ENCODE measurements around the gene AZIN2. TPM values are rescaled to one million over a fixed set of nuclear protein-coding genes. Genes with fewer than 3 reads are reported as not detected.

AZIN2 gene
- polyA plus RNA-seq, 2 of the 4 experiments (the other 2 are of a cell fraction), result 1.6 to 1.9 TPM

- DNase-seq (ENCODE audit: low read depth in 1 of 2, low spot score in 1 of 2) (no peak), ATAC-seq (no peak), FAIRE-seq (no peak)
- ChIA-PET CTCF (no interaction called here), POLR2A (no interaction called here)
- Histone ChIP-seq H3K4me1 (no peaks in the 10 kb centered on the region), H3K4me3 (no peak overlapping the region), H3K4me2 (no peak overlapping the region), H3K9me3 (no peaks in the 10 kb centered on the region), H3K27ac (no peak overlapping the region)
- TF ChIP-seq KDM1A (IDR thresholded peaks at IDR 0.05; ENCODE audit: low read depth) (no peak), CEBPB (IDR thresholded peaks at IDR 0.05) (no peak), E2F6 (IDR thresholded peaks at IDR 0.05; ENCODE audit: borderline replicate concordance, low read depth) (no peak), HDAC2 (IDR thresholded peaks at IDR 0.05) (no peak), REST (IDR thresholded peaks at IDR 0.05) (no peak), EP300 (IDR thresholded peaks at IDR 0.05) (no peak), HEYL (CRISPR knock-in tag; IDR thresholded peaks at IDR 0.05) (no peak), MAZ (IDR thresholded peaks at IDR 0.05; ENCODE audit: borderline replicate concordance, low read depth, low read length) (no peak)
- WGBS (ENCODE audit: missing lambda C conversion rate), result 70% methylated on average over 2 of the region's 2 CpGs
Measured at GRCh38 chr1:33143698-33144097, 62.7 kb downstream of the AZIN2 start.

GRCh38 chr1:33146003-33146402 lies 65.0 kb downstream of the AZIN2 start:
- TF ChIP-seq ZC3H11A (IDR thresholded peaks at IDR 0.05), result no peak
- TF ChIP-seq RARB (CRISPR knock-in tag; IDR thresholded peaks at IDR 0.05), result no peak
- no peak for TF ChIP-seq KDM5A (IDR thresholded peaks at IDR 0.05)
- TF ChIP-seq RNF2 (IDR thresholded peaks at IDR 0.05; ENCODE audit: borderline replicate concordance, low read depth), result no peak
- TF ChIP-seq HDAC2 (IDR thresholded peaks at IDR 0.05), result no peak
- TF ChIP-seq TP53 (CRISPR knock-in tag; IDR thresholded peaks at IDR 0.05), result no peak
- TF ChIP-seq CHD4 (IDR thresholded peaks at IDR 0.05; ENCODE audit: borderline replicate concordance), result no peak
- TF ChIP-seq ZSCAN20 (CRISPR knock-in tag; IDR thresholded peaks at IDR 0.05), result no peak
- TF ChIP-seq RCOR1 (IDR thresholded peaks at IDR 0.05; ENCODE audit: low read depth, low read length), result no peak
- TF ChIP-seq POLR2A (IDR thresholded peaks at IDR 0.05; ENCODE audit: low read length), result no peak
- no peak for TF ChIP-seq PBX3 (IDR thresholded peaks at IDR 0.05)
- TF ChIP-seq NR3C1 (IDR thresholded peaks at IDR 0.05), result no peak
- TF ChIP-seq NFE2L2 (conservative IDR thresholded peaks at IDR 0.05; ENCODE audit: low read length), result no peak
- DNase-seq (ENCODE audit: low read depth in 1 of 2, low spot score in 1 of 2), result no peak
- Histone ChIP-seq H3K27ac (no peak overlapping the region), H3K4me3 (no peak overlapping the region), H3K9me3 (no peaks in the 10 kb centered on the region), H3K4me1 (no peaks in the 10 kb centered on the region), H3K4me2 (no peak overlapping the region)
- FAIRE-seq, result no peak
- WGBS (ENCODE audit: missing lambda C conversion rate), result 80% methylated on average over 3 of the region's 3 CpGs
- ChIA-PET CTCF (interaction anchor here (0.6 to 2.2 kb wide), 3 partner anchors 8 to 625 kb away, joined by 4 to 7 read pairs (median 6); no protein-coding TSS in a partner anchor), POLR2A (no interaction called here)
- ATAC-seq, result no peak
